H1 (cell line): Measurements from ENCODE around the gene BCL3. TPM values are rescaled to one million over a fixed set of nuclear protein-coding genes. Genes with fewer than 3 reads are reported as not detected.

Experiments used
- CHD7 ChIP-seq: fragments of 300-600 bp; sonication (generic); IDR thresholded peaks from 2 replicates; pipeline ENCODE4 v1.7.1; 2012; ENCODE audit warnings: low read length, moderate library complexity, mild to moderate bottlenecking, inconsistent platforms; ENCODE audit not compliant: insufficient replicate concordance
- CTCF ChIP-seq, 3 experiments: IDR thresholded peaks; 1 replicate in 2 of 3; 2 replicates in 1 of 3; pipeline versions ENCODE4 v1.5.1 to v1.6.1; 2011; ENCODE audit warnings: low read length in 3 of 3, mild to moderate bottlenecking in 3 of 3, inconsistent platforms in 2 of 3, low read depth in 1 of 3, moderate library complexity in 1 of 3; ENCODE audit not compliant: insufficient read depth in 1 of 3; ENCODE audit errors: control extremely low read depth in 1 of 3
- E2F6 ChIP-seq: IDR thresholded peaks from 2 replicates; pipeline ENCODE4 v1.6.1; 2012; ENCODE audit warnings: inconsistent platforms
- EGR1 ChIP-seq: IDR thresholded peaks from 2 replicates; pipeline ENCODE4 v1.6.1; 2011; ENCODE audit warnings: low read depth, low read length, borderline replicate concordance
- RAD21 ChIP-seq, 2 experiments: IDR thresholded peaks in 1 of 2; conservative IDR thresholded peaks in 1 of 2; 2 replicates each; pipeline ENCODE4 v1.6.1; 2011; ENCODE audit warnings: low read depth in 2 of 2, low read length in 2 of 2, improper control_type of control experiment in 1 of 2, inconsistent platforms in 1 of 2, mild to moderate bottlenecking in 1 of 2, moderate library complexity in 1 of 2
- SP2 ChIP-seq: IDR thresholded peaks from 2 replicates; pipeline ENCODE4 v1.6.1; 2012; ENCODE audit warnings: mild to moderate bottlenecking, low read length, inconsistent platforms
- SRF ChIP-seq: IDR thresholded peaks from 2 replicates; pipeline ENCODE4 v1.6.1; 2011; ENCODE audit warnings: mild to moderate bottlenecking, low read depth, low read length, moderate library complexity
- TAF7 ChIP-seq: optimal IDR thresholded peaks from 2 replicates; pipeline ENCODE3; 2011; ENCODE audit warnings: low read depth, mild to moderate bottlenecking, inconsistent platforms, low read length, moderate library complexity, borderline replicate concordance
- TCF12 ChIP-seq: IDR thresholded peaks from 2 replicates; pipeline ENCODE4 v1.6.1; 2011; ENCODE audit warnings: low read depth, mild to moderate bottlenecking, low read length
- polyA plus RNA-seq, 7 experiments: library from polyadenylated mRNA; depleted of rRNA in 3 of 7; stranded (reverse) in 5 of 7; unstranded in 2 of 7; fragments of >200 nt in 5 of 7; fragments of 200-250 nt in 2 of 7; gene quantifications; 1 replicate in 5 of 7; 2 replicates in 1 of 7; 4 replicates in 1 of 7; pipeline versions ENCODE4 v1.2.1 to v1.2.3, GENCODE V29; 2011 to 2013; ENCODE audit warnings: missing spikeins in 2 of 7, mixed read lengths in 2 of 7
- total RNA-seq: library from RNA; stranded (reverse); fragmentation: NEBNext Ultra II Directional; extraction: Animal tissue kit (Norgen Biotek cat#: 25700); gene quantifications from 2 replicates; pipeline ENCODE4 v1.2.1, GENCODE V29; 2021

Gene BCL3
- total and polyA plus RNA-seq, 2 of the 8 experiments (the other 6 are each of a cell fraction or from before 2014, with no cell fraction given) = 0.88 to 2.4 TPM

DNA sequence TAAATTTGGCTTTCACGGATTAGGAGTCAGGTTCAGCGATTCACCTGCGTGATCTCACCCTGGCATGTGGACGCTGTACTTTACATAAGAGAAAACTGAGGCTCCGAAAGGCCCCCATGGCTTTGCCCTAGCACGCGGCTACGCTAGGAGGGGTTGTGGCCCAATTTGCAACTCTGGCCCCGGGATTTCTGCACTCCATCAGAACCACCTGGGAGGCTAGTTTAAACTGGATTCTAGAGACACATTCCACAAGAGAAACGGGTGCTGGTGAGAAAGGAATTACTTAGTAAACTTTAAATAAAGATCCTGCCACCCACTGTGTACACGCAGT lies 6.2 kb downstream of the BCL3 start (continued):
- no peak for TF ChIP-seq CHD7
- no peak for TF ChIP-seq SRF
- TF ChIP-seq RAD21 (IDR thresholded peaks at IDR 0.05 in 1 of 2, conservative IDR thresholded peaks at IDR 0.05 in 1 of 2; ENCODE audit: low read depth in 2 of 2, low read length in 2 of 2) = no peak
- no peak for TF ChIP-seq TAF7
- no peak for TF ChIP-seq SP2
- TF ChIP-seq CTCF (IDR thresholded peaks at IDR 0.05; ENCODE audit: control extremely low read depth in 1 of 3, insufficient read depth in 1 of 3, low read depth in 1 of 3, low read length in 3 of 3) = no peak
- no peak for TF ChIP-seq TCF12
- no peak for TF ChIP-seq E2F6
- no peak for TF ChIP-seq EGR1
